K562 (cell line): ENCODE data around the gene CLCN6. TPM values are rescaled to one million over a fixed set of nuclear protein-coding genes. Genes with fewer than 3 reads are reported as not detected.

Source experiments
- ATF4 ChIP-seq: fragments of 450-650 bp; formaldehyde crosslinking; IDR thresholded peaks from 2 replicates; pipeline ENCODE4 v1.4.0; 2022; ENCODE audit warnings: mild to moderate bottlenecking, moderate library complexity
- ATF7 ChIP-seq: fragments of 450-650 bp; IDR thresholded peaks from 2 replicates; pipeline ENCODE4 v1.7.1; 2014; ENCODE audit warnings: mild to moderate bottlenecking, moderate library complexity
- BRD9 ChIP-seq: fragments of 450-650 bp; IDR thresholded peaks from 2 replicates; pipeline ENCODE4 v1.6.1; 2018; ENCODE audit warnings: low read depth; ENCODE audit not compliant: partially characterized antibody
- CHD1 ChIP-seq: fragments of 200-600 bp; sonication (generic); IDR thresholded peaks from one replicate; pipeline ENCODE4 v1.6.1; 2012; ENCODE audit warnings: mild to moderate bottlenecking, moderate library complexity, low read length, inconsistent platforms
- DIDO1 ChIP-seq: fragments of 450-650 bp; IDR thresholded peaks from 2 replicates; pipeline ENCODE4 v1.6.1; 2016; ENCODE audit warnings: low read depth, missing biosample characterization, missing genetic modification characterization
- E2F4 ChIP-seq: sonication (generic); formaldehyde crosslinking; IDR thresholded peaks from 2 replicates; pipeline ENCODE4 v1.8.0; 2022; ENCODE audit warnings: mild to moderate bottlenecking, low read depth, missing genetic modification reagents
- KLF16 ChIP-seq: IDR thresholded peaks from 2 replicates; pipeline ENCODE4 v1.6.1; 2016; ENCODE audit warnings: antibody characterized with exemption
- MAFK ChIP-seq: IDR thresholded peaks from 2 replicates; pipeline ENCODE4 v1.6.1; 2011; ENCODE audit warnings: low read length, improper control_type of control experiment
- MYNN ChIP-seq, 2 experiments: sonication (generic); formaldehyde crosslinking in 1 of 2; IDR thresholded peaks; 2 replicates each; pipeline versions ENCODE4 v1.5.0 to v1.6.1; 2016 to 2020; ENCODE audit warnings: antibody characterized with exemption in 1 of 2, missing genetic modification reagents in 1 of 2
- PATZ1 ChIP-seq: fragments of 250-450 bp; sonication (Bioruptor Pico); IDR thresholded peaks from 2 replicates; pipeline ENCODE4 v1.5.0; 2020; ENCODE audit warnings: mild to moderate bottlenecking, borderline replicate concordance
- PML ChIP-seq: IDR thresholded peaks from 2 replicates; pipeline ENCODE4 v1.6.1; 2012; ENCODE audit warnings: low read length, inconsistent platforms
- PTTG1 ChIP-seq: fragments of 450-650 bp; IDR thresholded peaks from 2 replicates; pipeline ENCODE4 v1.6.1; 2016; ENCODE audit warnings: low read depth, mild to moderate bottlenecking, missing genetic modification characterization, missing compliant biosample characterization
- SMAD3 ChIP-seq: fragments of 450-650 bp; formaldehyde crosslinking; conservative IDR thresholded peaks from 2 replicates; pipeline ENCODE4 v1.4.0; 2020; ENCODE audit warnings: mild to moderate bottlenecking
- U2AF1 ChIP-seq: fragments of 200-400 bp; formaldehyde crosslinking; optimal IDR thresholded peaks from 2 replicates; pipeline ENCODE3; 2017; ENCODE audit warnings: mild to moderate bottlenecking, low read depth, low read length, moderate library complexity
- ZBTB11 ChIP-seq, 3 experiments: fragments of 200-800 bp in 1 of 3; fragments of 250-450 bp in 1 of 3; fragments of 450-650 bp in 1 of 3; sonication (Bioruptor Pico) in 1 of 3; sonication (Bioruptor generic) in 1 of 3; formaldehyde crosslinking in 1 of 3; IDR thresholded peaks; 2 replicates each; pipeline versions ENCODE4 v1.6.1 to v1.8.0; 2016 to 2022; ENCODE audit warnings: mild to moderate bottlenecking in 2 of 3, missing genetic modification characterization in 2 of 3, missing compliant biosample characterization in 1 of 3, moderate library complexity in 1 of 3
- ZNF274 ChIP-seq: IDR thresholded peaks from 2 replicates; pipeline ENCODE4 v1.6.1; 2011; ENCODE audit warnings: low read depth, mild to moderate bottlenecking, low read length, moderate library complexity, borderline replicate concordance
- ZNF3 ChIP-seq: fragments of 250-450 bp; sonication (Bioruptor Pico); IDR thresholded peaks from 2 replicates; pipeline ENCODE4 v1.5.0; 2021; ENCODE audit warnings: mild to moderate bottlenecking, moderate library complexity
- polyA plus RNA-seq, 8 experiments: library from polyadenylated mRNA; depleted of rRNA in 4 of 8; stranded (reverse) in 5 of 8; unstranded in 3 of 8; fragments of >200 nt; fragmentation: Nextera tagmentation in 2 of 8; fragmentation: Illumina TruSeq in 1 of 8; extraction: Ambion mirVana in 2 of 8; extraction: Trizol in 1 of 8; gene quantifications; 2 replicates each; pipeline versions ENCODE4 v1.2.1 to v1.2.3, GENCODE V29; 2011 to 2014; ENCODE audit warnings: inconsistent platforms in 1 of 8, missing spikeins in 1 of 8
- total RNA-seq, 7 experiments: library from RNA; depleted of rRNA in 6 of 7; stranded (reverse); fragments of >200 nt in 6 of 7; fragmentation: Illumina TruSeq in 2 of 7; extraction: Trizol in 2 of 7; gene quantifications; 2 replicates each; pipeline versions ENCODE4 v1.2.1 to v1.2.3, GENCODE V29; 2011 to 2021; ENCODE audit warnings: low replicate concordance in 1 of 7
- TF ChIP-seq, protein P1 (sequence below): conservative IDR thresholded peaks from 2 replicates; pipeline ENCODE4 v1.6.1; 2011; ENCODE audit warnings: low read depth, mild to moderate bottlenecking, low read length; ENCODE audit not compliant: control insufficient read depth

The CLCN6 gene
- total and polyA plus RNA-seq, 9 of the 15 experiments (the other 6 are each of a cell fraction or from before 2014, with no cell fraction given): 2.0 to 21.8 (median 13.6) TPM

DNA sequence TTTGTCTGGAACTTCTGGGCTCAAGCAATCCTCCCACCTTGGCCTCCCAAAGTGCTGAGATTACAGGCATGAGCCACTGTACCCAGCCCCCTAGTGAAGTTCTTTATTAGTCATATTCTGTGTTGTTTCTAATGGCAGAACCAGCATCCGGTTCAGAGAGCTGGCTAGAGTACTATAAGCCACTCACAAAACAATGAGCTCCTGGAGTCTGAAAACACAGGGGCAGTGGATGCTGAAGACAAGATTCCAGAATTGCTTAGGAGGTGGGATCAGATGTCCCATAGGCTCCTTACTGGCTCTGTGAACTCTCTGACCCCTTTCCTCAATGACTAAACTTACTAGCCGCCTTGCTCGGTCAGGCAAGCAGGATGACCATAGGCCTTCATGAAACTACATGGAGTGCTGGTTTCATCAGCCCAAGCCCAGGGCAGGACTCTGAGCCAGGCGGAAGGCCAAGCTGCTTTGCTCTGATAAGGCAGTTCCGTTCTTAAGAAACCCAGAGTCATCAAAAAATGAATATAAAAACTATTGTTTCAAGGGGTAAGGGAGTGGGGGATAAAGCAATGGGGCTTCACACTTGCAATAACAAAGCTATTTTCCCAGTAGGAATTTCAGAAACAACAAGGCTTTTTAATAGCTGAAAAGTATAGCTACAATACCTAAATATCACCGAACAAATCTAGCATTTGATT, 8.3 kb upstream of the CLCN6 start (continued):
- peak in 1 of 3 experiments; percentile 83; a peak in 2 of 6 replicates for TF ChIP-seq ZBTB11 (CRISPR knock-in tag; IDR thresholded peaks at IDR 0.05)
- peak; percentile 96 for TF ChIP-seq MAFK
- 0 out of 2 replicates have a peak, but pooled peaks have one; percentile 57 for TF ChIP-seq DIDO1 (tag)
- TF ChIP-seq, protein P1, sequence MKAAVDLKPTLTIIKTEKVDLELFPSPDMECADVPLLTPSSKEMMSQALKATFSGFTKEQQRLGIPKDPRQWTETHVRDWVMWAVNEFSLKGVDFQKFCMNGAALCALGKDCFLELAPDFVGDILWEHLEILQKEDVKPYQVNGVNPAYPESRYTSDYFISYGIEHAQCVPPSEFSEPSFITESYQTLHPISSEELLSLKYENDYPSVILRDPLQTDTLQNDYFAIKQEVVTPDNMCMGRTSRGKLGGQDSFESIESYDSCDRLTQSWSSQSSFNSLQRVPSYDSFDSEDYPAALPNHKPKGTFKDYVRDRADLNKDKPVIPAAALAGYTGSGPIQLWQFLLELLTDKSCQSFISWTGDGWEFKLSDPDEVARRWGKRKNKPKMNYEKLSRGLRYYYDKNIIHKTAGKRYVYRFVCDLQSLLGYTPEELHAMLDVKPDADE: 0 out of 2 replicates have a peak, but pooled peaks have one; percentile 27
- peak; percentile 77 for TF ChIP-seq PTTG1
- peak; percentile 23; the same call in 1 of the 2 replicates for TF ChIP-seq PATZ1
- peak; percentile 82 for TF ChIP-seq KLF16
- peak; percentile 85; the same call in 1 of the 2 replicates for TF ChIP-seq MYNN (IDR thresholded peaks at IDR 0.05)
- TF ChIP-seq MYNN (CRISPR knock-in tag; IDR thresholded peaks at IDR 0.05): no peak
- TF ChIP-seq BRD9: peak; percentile 74
- TF ChIP-seq E2F4 (CRISPR knock-in tag): no peak
- peak; percentile 97 for TF ChIP-seq ATF4 (CRISPR knock-in tag)
- peak; percentile 76 for TF ChIP-seq PML
- no peak for TF ChIP-seq CHD1
- TF ChIP-seq ATF7: peak; percentile 80
- peak; percentile 84 for TF ChIP-seq ZNF3 (CRISPR knock-in tag)
- TF ChIP-seq SMAD3: peak; percentile 81
- TF ChIP-seq U2AF1: no peak
- 0 out of 2 replicates have a peak, but pooled peaks have one; percentile 4 for TF ChIP-seq ZNF274
